Prostate gland (tissue), 2 donors: ENCODE measurements around the gene RAD51B. TPM values are rescaled to one million over a fixed set of nuclear protein-coding genes. Genes with fewer than 3 reads are reported as not detected.

Experiments
- DNase-seq: peaks from one replicate; pipeline ENCODE4 v3.0.0-alpha.2; 2019; ENCODE audit warnings: low spot score
- H3K27ac ChIP-seq, 2 donors: fragments of 200-600 bp; sonication (generic); 2 replicates each; pipeline ENCODE4 v1.5.1; 2017 to 2019
- H3K27me3 ChIP-seq: fragments of 200-600 bp; sonication (generic); replicated peaks from 2 replicates; pipeline ENCODE4 v1.5.1; 2019; ENCODE audit not compliant: insufficient read depth
- H3K36me3 ChIP-seq, 2 donors: fragments of 200-600 bp; sonication (generic); 1 replicate in 1 of 2; 2 replicates in 1 of 2; pipeline versions ENCODE4 v1.5.1 to v1.8.1; 2017 to 2019
- H3K4me1 ChIP-seq: fragments of 200-600 bp; sonication (generic); replicated peaks from 2 replicates; pipeline ENCODE4 v1.5.1; 2019
- H3K4me3 ChIP-seq, 2 donors: fragments of 200-600 bp; sonication (generic); 2 replicates each; pipeline ENCODE4 v1.5.1; 2017 to 2019
- H3K9me3 ChIP-seq: fragments of 200-600 bp; sonication (generic); 2 replicates; pipeline ENCODE4 v1.5.1; 2017
- CTCF ChIP-seq, 4 experiments: fragments of 200-600 bp in 2 of 4; fragments of 450-650 bp in 2 of 4; sonication (generic) in 2 of 4; IDR thresholded peaks; 1 replicate in 3 of 4; 2 replicates in 1 of 4; pipeline ENCODE4 v1.5.1; 2016 to 2019; ENCODE audit warnings: antibody characterized with exemption in 4 of 4, mild to moderate bottlenecking in 2 of 4, moderate library complexity in 2 of 4
- POLR2A ChIP-seq: fragments of 450-650 bp; IDR thresholded peaks from one replicate; pipeline ENCODE4 v1.6.1; 2016; ENCODE audit warnings: antibody characterized with exemption, mild to moderate bottlenecking
- POLR2AphosphoS5 ChIP-seq: sonication (generic); formaldehyde crosslinking; IDR thresholded peaks from one replicate; pipeline ENCODE4 v1.6.1; 2017; ENCODE audit warnings: antibody characterized with exemption
- WGBS: methylation state at CpG from one replicate; pipeline ENCODE4 v1.1.5; 2018; 5-methylcytosine and 5-hydroxymethylcytosine counted together
- intact Hi-C: fragments of 100-400 bp; cut with DNase I; formaldehyde crosslinking; loops from one replicate; pipeline ENCODE4 v1.14.2; 2022
- total RNA-seq, 2 donors: library from RNA; depleted of rRNA; stranded (reverse); fragments of >200 nt; gene quantifications; one replicate each; pipeline ENCODE4 v1.1.0, GENCODE V29; 2016

Gene RAD51B
- total RNA-seq, 2 donors from 2014 or later = 14.9 to 35.8 TPM

GRCh38 chr14:68573126-68573525 lies 753.5 kb downstream of the RAD51B start:
- DNase-seq = no peak
- Histone ChIP-seq H3K4me3 (no peak overlapping the region), H3K27me3 (no peaks in the 10 kb centered on the region), H3K4me1 (peaks cover 18% of the 10 kb centered on the region), H3K36me3 (no peaks in the 10 kb centered on the region), H3K9me3 (no peaks in the 10 kb centered on the region), H3K27ac (no peak overlapping the region)
- intact Hi-C loops = no loop called here
- WGBS = 88% methylated on average over 6 of the region's 6 CpGs
- no peak for TF ChIP-seq POLR2A
- no peak for TF ChIP-seq POLR2AphosphoS5

- intact Hi-C loops = no loop called here
- 100% methylated on average over 2 of the region's 2 CpGs for WGBS
- TF ChIP-seq POLR2AphosphoS5 = no peak
- no peak for TF ChIP-seq CTCF (IDR thresholded peaks at IDR 0.05)
- TF ChIP-seq POLR2A = no peak
- Histone ChIP-seq H3K9me3 (no peaks in the 10 kb centered on the region), H3K27ac (no peak overlapping the region), H3K4me3 (no peak overlapping the region), H3K27me3 (no peaks in the 10 kb centered on the region), H3K4me1 (peaks cover 18% of the 10 kb centered on the region), H3K36me3 (no peaks in the 10 kb centered on the region)
- DNase-seq = no peak
Measured at GRCh38 chr14:68573722-68574121, 754.1 kb downstream of the RAD51B start.

- Histone ChIP-seq H3K9me3 (no peaks in the 10 kb centered on the region), H3K36me3 (no peaks in the 10 kb centered on the region), H3K27ac (no peak overlapping the region), H3K27me3 (no peaks in the 10 kb centered on the region), H3K4me1 (peaks cover 12% of the 10 kb centered on the region), H3K4me3 (no peak overlapping the region)
- DNase-seq = no peak
- intact Hi-C loops = no loop called here
- 62% methylated on average over 3 of the region's 3 CpGs for WGBS
- no peak for TF ChIP-seq POLR2A
- TF ChIP-seq POLR2AphosphoS5 = no peak
- no peak for TF ChIP-seq CTCF (IDR thresholded peaks at IDR 0.05)
Measured at GRCh38 chr14:68574461-68574860, 754.9 kb downstream of the RAD51B start.

- no peaks in the 10 kb centered on the region for H3K36me3 ChIP-seq
- intact Hi-C loops = no loop called here
- H3K9me3 ChIP-seq = no peaks in the 10 kb centered on the region
- TF ChIP-seq POLR2A (no peak), POLR2AphosphoS5 (no peak), CTCF (IDR thresholded peaks at IDR 0.05) (no peak)
- no peaks in the 10 kb centered on the region for H3K27me3 ChIP-seq
- no peak overlapping the region for H3K4me3 ChIP-seq
- 73% methylated on average over 3 of the region's 3 CpGs for WGBS
- H3K4me1 ChIP-seq = peaks cover 7% of the 10 kb centered on the region
- DNase-seq = no peak
- H3K27ac ChIP-seq = no peak overlapping the region
Measured at GRCh38 chr14:68574906-68575305, 755.3 kb downstream of the RAD51B start.

- TF ChIP-seq POLR2AphosphoS5 = no peak
- TF ChIP-seq CTCF (IDR thresholded peaks at IDR 0.05) = no peak
- no peak for TF ChIP-seq POLR2A
- H3K4me1 ChIP-seq = peaks cover 2% of the 10 kb centered on the region
- DNase-seq = no peak
- intact Hi-C loops = no loop called here
- no peaks in the 10 kb centered on the region for H3K36me3 ChIP-seq
- H3K9me3 ChIP-seq = no peaks in the 10 kb centered on the region
- H3K4me3 ChIP-seq = no peak overlapping the region
- WGBS = over 99% methylated on average over 4 of the region's 4 CpGs
- H3K27me3 ChIP-seq = no peaks in the 10 kb centered on the region
- no peak overlapping the region for H3K27ac ChIP-seq
Measured at GRCh38 chr14:68575426-68575825, 755.8 kb downstream of the RAD51B start.
